Kidney (tissue), 14 donors: Measurements from ENCODE around the gene MAPK1. TPM values are rescaled to one million over a fixed set of nuclear protein-coding genes. Genes with fewer than 3 reads are reported as not detected.
A peak's percentile ranks its signal among the peaks of the same experiment; 100 is the strongest.

Source experiments
- DNase-seq, 5 donors: peaks; one replicate each; pipeline ENCODE4 v3.0.0-alpha.2; 2013 to 2020
- FAIRE-seq: peaks from 2 replicates; lab custom pipeline; 2012; peaks lifted over from hg19 to GRCh38; lab: Jason Lieb, UNC
- H3K27ac ChIP-seq, 2 donors: one replicate each; pipeline ENCODE4 v1.7.0; 2013; ENCODE audit warnings: low read depth in 2 of 2, low read length in 2 of 2, inconsistent platforms in 1 of 2
- H3K27me3 ChIP-seq: one replicate; pipeline ENCODE4 v1.7.1; 2013; ENCODE audit warnings: low read length, inconsistent platforms; ENCODE audit not compliant: control insufficient read depth, insufficient read depth
- H3K36me3 ChIP-seq, 3 donors: one replicate each; pipeline versions ENCODE4 v1.7.0 to v1.7.1; 2013; ENCODE audit warnings: low read length in 3 of 3, control low read depth in 1 of 3, inconsistent platforms in 1 of 3; ENCODE audit not compliant: insufficient read depth in 3 of 3, control insufficient read depth in 2 of 3
- H3K4me1 ChIP-seq, 3 donors: one replicate each; pipeline versions ENCODE4 v1.7.0 to v1.7.1; 2013; ENCODE audit warnings: low read length in 3 of 3, inconsistent platforms in 1 of 3, low read depth in 1 of 3; ENCODE audit not compliant: control insufficient read depth in 2 of 3, insufficient read depth in 2 of 3
- H3K4me3 ChIP-seq, 3 donors: one replicate each; pipeline versions ENCODE4 v1.7.0 to v1.8.1; 2013; ENCODE audit warnings: low read length in 3 of 3, control low read depth in 1 of 3, inconsistent platforms in 1 of 3
- H3K9ac ChIP-seq, 3 donors: one replicate each; pipeline versions ENCODE4 v1.7.0 to v1.7.1; 2013; ENCODE audit warnings: low read length in 3 of 3, control low read depth in 1 of 3, inconsistent platforms in 1 of 3
- H3K9me3 ChIP-seq, 3 donors: one replicate each; pipeline versions ENCODE4 v1.7.0 to v1.7.1; 2013; ENCODE audit warnings: low read length in 3 of 3, control low read depth in 1 of 3, inconsistent platforms in 1 of 3; ENCODE audit not compliant: control insufficient read depth in 2 of 3, insufficient read depth in 1 of 3
- CTCF ChIP-seq: IDR thresholded peaks from 3 replicates; pipeline ENCODE4 v1.5.1; 2012; ENCODE audit warnings: mild to moderate bottlenecking, moderate library complexity, borderline replicate concordance; ENCODE audit not compliant: insufficient read depth; ENCODE audit errors: extremely low read depth
- intact Hi-C: fragments of 100-400 bp; cut with DNase I; formaldehyde crosslinking; loops from one replicate; pipeline ENCODE4 v1.11.1; 2022
- polyA plus RNA-seq: library from polyadenylated mRNA; stranded (reverse); fragments of 350-450 nt; fragmentation: Illumina TruSeq; extraction: RNeasy Lipid Tissue Mini Kit (QIAGEN cat#74804); gene quantifications from one replicate; pipeline ENCODE4 v1.2.3, GENCODE V29; 2014; ENCODE audit warnings: low read depth, low replicate concordance; ENCODE audit not compliant: insufficient read depth
- total RNA-seq: library from RNA; stranded (reverse); fragmentation: NEBNext Ultra II Directional; extraction: Animal tissue kit (Norgen Biotek cat#: 25700); gene quantifications from one replicate; pipeline ENCODE4 v1.2.1, GENCODE V29; 2021
- donor health status: control.
- donor health status: control.
- donor health status: control.
- donor health status: control.
- donor health status: control.
- donor health status: DM: yes; HTN: yes; CAD: no.
- donor health status: Normal renal cell carcinoma (clear cell type).

The MAPK1 gene
- total and polyA plus RNA-seq, 2 donors from 2014 or later, result 21.3 to 128 TPM

GRCh38 chr22:21712751-21713427, 154.6 kb downstream of the MAPK1 start:
- peaks cover 0 to 6% (median 0%) of the 10 kb centered on the region in 3 donors for H3K4me1 ChIP-seq
- H3K27ac ChIP-seq, result no peak overlapping the region
- FAIRE-seq (no peak), DNase-seq (peak in 4 of 5 donors; percentile 67 to 92 (median 74))
- H3K4me3 ChIP-seq, result peak overlapping the region in 2 of 3 donors; percentile 13 to 33
- H3K9ac ChIP-seq, result no peak overlapping the region
- TF ChIP-seq CTCF, result peak; percentile 87
- peaks cover 0 to 3% (median 0%) of the 10 kb centered on the region in 3 donors for H3K36me3 ChIP-seq
- no peaks in the 10 kb centered on the region for H3K27me3 ChIP-seq
- no peaks in the 10 kb centered on the region for H3K9me3 ChIP-seq
- intact Hi-C loops, result loop anchor here (10.0 kb wide), 1 partner anchor 222 kb away; no protein-coding TSS in a partner anchor

GRCh38 chr22:21711851-21712250, 155.6 kb downstream of the MAPK1 start:
- peaks cover 0 to 6% (median 0%) of the 10 kb centered on the region in 3 donors for H3K4me1 ChIP-seq
- intact Hi-C loops, result loop anchor here (10.0 kb wide), 1 partner anchor 223 kb away; no protein-coding TSS in a partner anchor
- no peaks in the 10 kb centered on the region for H3K27me3 ChIP-seq
- H3K9me3 ChIP-seq, result no peaks in the 10 kb centered on the region
- H3K36me3 ChIP-seq, result peaks cover 0 to 3% (median 0%) of the 10 kb centered on the region in 3 donors
- no peak for TF ChIP-seq CTCF
- no peak overlapping the region for H3K4me3 ChIP-seq
- H3K27ac ChIP-seq, result no peak overlapping the region
- FAIRE-seq (no peak), DNase-seq (no peak)
- H3K9ac ChIP-seq, result no peak overlapping the region

- H3K27ac ChIP-seq, result no peak overlapping the region
- DNase-seq, result no peak
- intact Hi-C loops, result loop anchor here (10.0 kb wide), 1 partner anchor 225 kb away; no protein-coding TSS in a partner anchor
- peaks cover 0 to 3% (median 0%) of the 10 kb centered on the region in 3 donors for H3K36me3 ChIP-seq
- peaks cover 0 to 6% (median 0%) of the 10 kb centered on the region in 3 donors for H3K4me1 ChIP-seq
- H3K9me3 ChIP-seq, result no peaks in the 10 kb centered on the region
- H3K27me3 ChIP-seq, result no peaks in the 10 kb centered on the region
- TF ChIP-seq CTCF, result no peak
- no peak overlapping the region for H3K9ac ChIP-seq
- no peak overlapping the region for H3K4me3 ChIP-seq
- FAIRE-seq, result no peak
Measured at GRCh38 chr22:21710156-21710555, 157.3 kb downstream of the MAPK1 start.
